SW 1271 (cell line): ENCODE data around the gene PEX14.

ENCODE experiments used
- DNase-seq, 2 experiments: peaks; one replicate each; lab custom pipeline; 2025; lab: John Stamatoyannopoulos, UW

Gene PEX14

GRCh38 chr1:10520497-10520896 lies 45.7 kb downstream of the PEX14 start:
- no peak for DNase-seq

- DNase-seq = no peak
Measured at GRCh38 chr1:10520952-10521351, 46.2 kb downstream of the PEX14 start.

GRCh38 chr1:10521537-10522157 lies 46.9 kb downstream of the PEX14 start:
- DNase-seq = no peak

DNA sequence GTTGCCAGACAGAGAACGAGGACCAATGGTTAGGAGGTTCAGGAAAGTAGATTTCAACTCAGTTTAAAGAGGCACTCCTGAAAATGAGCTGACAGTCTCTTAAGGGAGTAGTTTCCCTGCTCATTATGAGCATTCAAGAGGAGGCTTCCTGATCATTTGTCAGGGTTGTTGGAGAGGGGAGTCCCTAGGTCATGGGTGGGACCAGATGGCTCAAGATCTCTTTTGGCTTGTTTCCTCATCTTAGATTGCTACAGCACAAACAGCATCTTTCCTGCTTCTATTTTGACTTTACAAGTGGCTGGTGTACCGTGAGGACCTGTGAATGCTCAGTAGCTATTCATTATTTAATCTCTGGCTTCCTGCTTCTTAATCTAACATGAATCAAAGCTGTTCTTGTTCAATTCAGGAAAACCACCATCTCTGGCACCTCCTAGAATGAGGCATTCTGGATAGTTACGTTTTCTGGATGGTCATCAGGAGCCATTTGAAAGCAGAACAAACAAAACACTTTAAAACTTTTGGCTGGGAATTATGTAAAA lies 47.6 kb downstream of the PEX14 start:
- DNase-seq = no peak

DNA sequence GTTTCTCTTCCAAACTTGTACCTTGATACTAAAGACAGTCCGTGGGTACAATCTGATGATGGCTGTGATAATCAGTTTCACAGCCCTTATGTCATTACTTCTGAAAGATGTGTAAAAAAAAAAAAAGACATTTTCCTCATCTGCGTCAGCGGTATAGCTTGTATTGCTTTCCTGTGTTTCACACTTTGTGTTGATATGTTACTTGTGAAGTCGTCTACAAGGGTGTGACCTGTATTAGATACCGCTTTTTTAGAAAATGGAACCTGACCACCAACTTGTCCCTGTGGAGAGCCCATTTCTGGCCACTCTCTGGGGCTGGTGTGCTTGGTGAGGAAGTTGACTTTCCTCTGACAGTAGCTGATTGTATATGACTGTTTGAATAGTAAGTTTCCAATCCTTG lies 50.5 kb downstream of the PEX14 start:
- no peak for DNase-seq

- peak; percentile 85 to 91 for DNase-seq
Measured at GRCh38 chr1:10528066-10529014, 53.6 kb downstream of the PEX14 start.

GRCh38 chr1:10529091-10529490 lies 54.3 kb downstream of the PEX14 start:
- no peak for DNase-seq

DNA sequence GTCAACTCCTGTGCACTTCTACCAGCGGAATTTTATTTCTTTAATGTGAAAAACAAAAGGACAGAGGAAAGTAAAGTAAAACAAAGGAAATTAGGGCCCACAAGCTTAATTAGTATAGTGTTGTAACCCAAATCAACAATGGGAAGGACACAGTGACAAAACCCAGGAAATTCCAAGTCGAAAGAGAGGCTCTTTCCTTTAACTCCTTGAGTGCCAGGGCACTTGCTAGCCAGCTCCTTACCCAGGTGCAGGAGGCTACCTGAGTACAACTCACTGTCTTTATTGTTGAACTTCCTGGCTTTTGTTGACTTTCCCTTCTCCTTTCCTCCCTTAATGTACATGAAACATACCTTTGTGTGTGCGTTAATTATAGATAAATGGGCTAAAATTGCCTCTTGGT lies 55.0 kb downstream of the PEX14 start:
- no peak for DNase-seq

- DNase-seq = no peak
Measured at GRCh38 chr1:10530281-10530740, 55.6 kb downstream of the PEX14 start.

- no peak for DNase-seq
Measured at GRCh38 chr1:10530756-10531495, 56.2 kb downstream of the PEX14 start.

DNA sequence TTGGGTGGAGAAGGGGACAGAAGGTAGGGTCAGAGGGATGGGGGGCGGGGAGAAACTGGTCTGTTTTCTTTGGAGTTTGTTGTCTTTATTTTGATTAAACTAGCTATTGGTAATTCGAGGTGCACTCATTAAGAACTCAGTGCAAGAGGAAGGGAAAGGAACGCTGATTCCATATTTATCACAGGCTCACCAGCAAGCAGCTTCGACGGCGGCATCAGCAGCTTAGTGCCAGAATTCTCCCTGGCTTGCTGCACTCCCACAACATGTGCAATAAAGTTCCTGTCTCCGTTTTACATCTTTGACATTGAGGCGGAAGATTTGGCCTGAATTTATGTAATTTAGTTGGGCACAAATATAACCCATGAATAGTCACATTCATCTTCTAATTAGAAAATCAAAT lies 57.6 kb downstream of the PEX14 start:
- DNase-seq = no peak

DNA sequence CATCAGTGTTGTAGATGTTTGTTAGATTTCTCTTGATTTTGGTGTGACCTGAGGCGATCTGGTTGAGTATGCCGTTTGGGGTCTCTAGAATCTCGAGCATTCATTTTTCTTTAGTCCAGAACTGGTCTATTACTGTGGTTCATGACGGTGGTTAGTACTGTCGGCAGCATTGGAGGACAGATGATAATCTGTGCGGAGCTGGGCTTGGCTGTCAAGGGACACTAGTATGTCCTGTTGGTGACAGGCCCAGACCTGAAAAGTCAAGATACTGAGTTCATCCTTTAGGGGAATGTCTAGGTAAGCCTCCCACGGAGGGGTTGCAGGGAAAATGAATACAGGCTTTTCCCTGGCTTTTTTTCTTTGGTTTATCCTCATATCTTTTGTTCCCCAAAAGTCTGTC lies 59.8 kb downstream of the PEX14 start:
- no peak for DNase-seq

GRCh38 chr1:10536133-10536770 lies 61.5 kb downstream of the PEX14 start:
- no peak for DNase-seq

- no peak for DNase-seq
Measured at GRCh38 chr1:10537082-10537766, 62.5 kb downstream of the PEX14 start.

GRCh38 chr1:10538646-10539355 lies 64.1 kb downstream of the PEX14 start:
- no peak for DNase-seq

GRCh38 chr1:10539411-10540043 lies 64.8 kb downstream of the PEX14 start:
- no peak for DNase-seq

- DNase-seq = no peak
Measured at GRCh38 chr1:10540277-10541005, 65.7 kb downstream of the PEX14 start.

GRCh38 chr1:10541286-10541685 lies 66.5 kb downstream of the PEX14 start:
- DNase-seq = no peak

- no peak for DNase-seq
Measured at GRCh38 chr1:10544239-10544638, 69.5 kb downstream of the PEX14 start.
